Upper lobe of left lung (tissue), 4 donors: ENCODE measurements around the gene POLR3H.

Source experiments
- CTCF ChIP-seq, 6 experiments: fragments of 450-650 bp in 4 of 6; fragments of 200-600 bp in 2 of 6; sonication (generic) in 2 of 6; IDR thresholded peaks; one replicate each; pipeline ENCODE4 v1.5.1; 2016 to 2019; ENCODE audit warnings: antibody characterized with exemption in 6 of 6
- EP300 ChIP-seq, 4 donors: sonication (generic); formaldehyde crosslinking; IDR thresholded peaks; one replicate each; pipeline ENCODE4 v1.5.1; 2017; ENCODE audit warnings: antibody characterized with exemption in 4 of 4, control low read depth in 2 of 4
- POLR2A ChIP-seq, 4 donors: fragments of 450-650 bp; IDR thresholded peaks; one replicate each; pipeline ENCODE4 v1.5.1; 2016 to 2017; ENCODE audit warnings: antibody characterized with exemption in 4 of 4, mild to moderate bottlenecking in 2 of 4
- POLR2AphosphoS5 ChIP-seq, 2 donors: sonication (generic); formaldehyde crosslinking; IDR thresholded peaks; one replicate each; pipeline ENCODE4 v1.5.1; 2017; ENCODE audit warnings: antibody characterized with exemption in 2 of 2

- no peak for TF ChIP-seq CTCF (IDR thresholded peaks at IDR 0.05)
- TF ChIP-seq EP300 (IDR thresholded peaks at IDR 0.05) = no peak
- no peak for TF ChIP-seq POLR2A (IDR thresholded peaks at IDR 0.05)
- no peak for TF ChIP-seq POLR2AphosphoS5 (IDR thresholded peaks at IDR 0.05)
Measured at GRCh38 chr22:41528132-41528766, 16.0 kb downstream of the POLR3H start.
